PC-9 (cell line): ENCODE measurements around the gene GEN1.

ENCODE experiments used
- CTCF ChIP-seq: fragments of 200-600 bp; sonication (generic); conservative IDR thresholded peaks from 2 replicates; pipeline ENCODE4 v1.6.1; 2017; ENCODE audit warnings: mixed run types, antibody characterized with exemption, mild to moderate bottlenecking, moderate library complexity
- EZH2 ChIP-seq: fragments of 200-600 bp; sonication (generic); IDR thresholded peaks from 2 replicates; pipeline ENCODE4 v1.8.0; 2017; ENCODE audit warnings: antibody characterized with exemption, low read depth

- TF ChIP-seq CTCF, result no peak
- no peak for TF ChIP-seq EZH2
These were observed 18.6 kb downstream of the GEN1 start for GRCh38 chr2:17772532-17772931.
